GM18861 (cell line): Measurements from ENCODE around the gene MYO1B.

Experiments
- ATAC-seq: cut with Tn5 transposase; IDR thresholded peaks from one replicate; pipeline ENCODE4 v1.9.1; 2021; ENCODE audit not compliant: unreplicated experiment

MYO1B gene

GRCh38 chr2:191355170-191355758 is 110.1 kb downstream of the MYO1B start:
- no peak for ATAC-seq

DNA sequence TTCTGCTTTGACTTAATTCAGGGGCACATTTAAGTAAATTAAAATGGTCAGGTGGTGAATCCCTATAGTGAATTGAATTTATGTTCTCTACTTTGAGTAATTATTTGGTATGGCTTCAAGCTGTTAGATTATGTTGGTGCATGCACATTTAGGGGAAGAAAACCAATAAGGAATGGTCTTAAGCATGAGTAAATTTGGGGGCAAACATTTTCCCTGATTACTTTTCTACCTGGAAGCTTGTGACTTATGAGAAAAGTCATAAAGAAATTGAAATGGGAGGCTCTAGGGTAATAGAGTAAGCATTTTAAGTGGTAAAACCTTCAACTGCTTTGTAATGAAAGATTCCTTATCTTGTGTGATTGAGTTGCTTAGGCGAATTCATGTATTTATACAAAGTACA is 112.5 kb downstream of the MYO1B start:
- ATAC-seq, result no peak

GRCh38 chr2:191358325-191359025 is 113.3 kb downstream of the MYO1B start:
- ATAC-seq, result no peak

DNA sequence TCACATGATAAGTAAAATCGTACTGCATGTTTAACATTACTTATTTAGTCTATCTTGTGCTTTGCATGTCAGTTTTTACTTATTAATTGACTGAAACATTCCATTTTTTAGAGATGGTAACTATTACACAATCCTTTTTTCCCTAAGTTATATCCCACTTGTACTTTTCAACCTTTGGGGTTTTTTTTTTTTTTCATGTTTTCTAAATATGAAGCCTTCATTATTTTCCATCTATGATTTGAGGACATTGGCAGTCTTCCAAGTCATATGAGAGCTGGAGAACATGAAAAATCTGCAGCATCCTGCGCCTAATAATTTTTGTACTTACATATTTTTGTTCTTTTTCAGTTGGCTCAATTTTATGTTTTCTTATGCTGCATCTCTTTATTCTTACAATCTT is 113.9 kb downstream of the MYO1B start:
- ATAC-seq, result no peak

- ATAC-seq, result no peak
Measured at GRCh38 chr2:191360918-191361317, 115.7 kb downstream of the MYO1B start.

GRCh38 chr2:191362841-191363240 is 117.6 kb downstream of the MYO1B start:
- ATAC-seq, result no peak

DNA sequence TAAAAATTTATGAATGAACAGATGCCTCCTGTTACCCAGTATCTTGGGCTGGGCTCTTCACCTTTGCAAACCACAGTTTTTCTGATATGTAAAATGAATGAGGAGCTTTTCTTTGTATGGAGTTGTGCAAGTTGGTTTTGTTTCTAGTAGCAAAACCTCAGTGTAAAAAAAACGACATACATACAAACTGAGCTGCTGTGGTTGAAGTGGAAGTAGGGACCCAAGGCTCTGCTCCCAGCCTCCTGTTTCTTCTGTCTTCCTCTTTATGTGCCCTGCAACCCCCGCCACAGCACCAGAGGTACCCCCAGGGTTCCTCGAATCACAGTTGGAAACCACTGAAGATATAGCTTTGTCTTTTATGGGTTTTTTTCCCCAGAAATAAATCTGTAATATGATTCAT is 118.1 kb downstream of the MYO1B start:
- no peak for ATAC-seq

DNA sequence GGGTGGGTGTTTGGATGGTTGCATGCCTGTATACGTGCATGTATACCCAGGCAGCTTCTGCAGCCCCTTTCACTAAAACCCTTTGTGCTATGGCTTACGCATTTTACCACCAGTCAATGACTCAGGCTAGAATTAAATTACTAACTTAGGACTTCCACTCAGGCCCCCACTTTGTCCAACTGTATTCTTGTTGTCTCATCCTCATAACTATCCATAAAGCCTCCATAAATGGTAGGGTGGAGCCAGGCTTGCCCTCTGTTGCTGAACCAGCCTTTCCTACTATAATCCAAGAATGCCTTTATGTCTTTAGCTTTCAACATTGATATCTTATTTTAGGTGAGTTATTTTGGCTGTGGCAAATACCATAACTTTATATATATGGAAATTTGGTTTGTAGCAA is 119.9 kb downstream of the MYO1B start:
- ATAC-seq, result no peak

DNA sequence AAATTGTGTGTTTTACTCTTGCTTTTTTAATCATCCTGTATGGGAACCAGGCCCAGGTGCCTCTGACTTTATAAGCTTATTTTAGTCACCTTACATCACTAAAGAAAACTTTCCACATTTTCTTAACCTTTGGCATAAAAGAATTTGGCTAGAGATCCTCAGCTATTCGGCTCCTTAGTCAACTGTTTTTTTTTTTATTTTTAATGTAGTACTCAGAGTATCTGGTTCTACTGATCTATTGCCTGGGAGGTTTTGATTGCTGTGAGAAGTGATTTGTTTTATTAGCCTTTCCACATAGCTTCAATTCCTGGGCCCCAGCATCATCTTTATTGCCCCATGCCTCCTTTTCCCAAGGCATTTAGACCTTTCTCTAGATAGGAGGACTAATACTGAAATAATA is 121.0 kb downstream of the MYO1B start:
- no peak for ATAC-seq

DNA sequence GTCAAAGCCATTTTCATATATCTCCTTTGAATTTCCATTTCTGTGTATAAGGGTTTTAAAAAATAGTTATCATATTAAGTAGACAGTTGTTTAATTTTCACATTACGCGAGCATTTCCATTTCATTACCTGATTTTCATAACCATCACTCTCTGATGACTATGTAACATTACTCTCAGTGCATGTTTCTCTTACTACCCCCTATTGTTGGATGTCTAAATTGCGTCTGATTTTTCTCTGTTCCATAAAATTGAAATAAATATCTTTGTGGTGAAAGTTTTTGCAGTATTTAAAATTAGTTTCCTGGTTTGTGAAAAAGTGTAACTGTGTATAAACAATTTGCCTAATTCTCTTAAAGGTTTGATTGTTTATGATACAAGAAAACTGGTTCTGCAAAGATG is 123.8 kb downstream of the MYO1B start:
- no peak for ATAC-seq

DNA sequence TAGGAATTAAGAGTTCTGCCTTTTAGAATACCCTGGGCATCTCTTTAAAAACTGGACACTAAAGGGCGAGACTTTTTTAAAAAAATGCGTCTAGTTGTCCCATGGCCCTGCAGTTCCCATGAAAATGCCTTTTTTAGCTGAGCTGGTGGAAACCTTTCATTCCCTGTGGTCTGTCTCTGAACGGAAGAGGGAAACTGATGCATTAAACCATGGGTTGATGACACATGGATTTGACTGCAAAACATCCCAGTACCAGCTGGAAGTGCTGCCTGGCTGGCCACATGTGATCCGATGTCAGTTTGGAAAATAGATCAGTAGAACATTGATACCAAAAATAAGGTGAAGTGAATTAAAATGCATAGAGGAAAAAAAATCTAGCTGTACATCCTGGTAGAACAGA is 129.2 kb downstream of the MYO1B start:
- ATAC-seq, result no peak

DNA sequence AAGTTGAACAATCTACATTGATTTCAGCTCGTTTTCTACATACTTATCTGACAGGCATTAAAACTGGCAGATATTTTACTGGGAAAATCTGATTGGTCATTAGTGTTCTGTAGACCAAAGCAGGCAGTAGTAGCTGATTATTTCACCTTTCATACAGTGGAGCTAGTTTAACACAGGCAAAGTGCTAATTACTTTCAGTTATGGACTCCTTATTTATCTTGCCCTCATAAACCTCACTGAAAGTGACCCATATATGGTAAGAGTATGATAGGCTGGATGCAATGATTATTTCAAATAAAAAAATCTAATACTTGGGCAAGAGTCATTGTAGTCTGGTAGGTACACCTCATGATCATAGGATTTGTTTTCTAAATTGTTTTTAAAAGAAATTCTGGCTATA is 129.7 kb downstream of the MYO1B start:
- ATAC-seq, result no peak

GRCh38 chr2:191376981-191377629 is 131.9 kb downstream of the MYO1B start:
- ATAC-seq, result peak; percentile 68

DNA sequence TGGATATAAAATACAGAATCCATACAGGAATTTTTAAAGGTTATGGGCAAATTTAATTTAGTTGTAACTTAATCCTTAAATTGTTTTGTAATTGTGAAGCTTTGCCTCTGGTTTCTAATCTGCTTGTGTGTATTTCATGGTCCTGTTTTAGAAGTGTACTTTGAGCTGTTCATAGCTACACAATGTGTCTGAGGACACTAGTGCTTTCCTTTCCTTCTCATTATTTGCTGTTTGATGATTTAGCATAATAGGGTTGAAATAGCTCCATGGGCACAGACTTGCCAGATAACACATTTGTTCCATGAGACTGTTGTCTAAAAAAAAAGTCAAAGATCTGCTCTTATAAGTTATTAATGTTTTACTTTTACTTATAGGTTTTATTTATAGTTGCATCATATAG is 134.2 kb downstream of the MYO1B start:
- ATAC-seq, result no peak

DNA sequence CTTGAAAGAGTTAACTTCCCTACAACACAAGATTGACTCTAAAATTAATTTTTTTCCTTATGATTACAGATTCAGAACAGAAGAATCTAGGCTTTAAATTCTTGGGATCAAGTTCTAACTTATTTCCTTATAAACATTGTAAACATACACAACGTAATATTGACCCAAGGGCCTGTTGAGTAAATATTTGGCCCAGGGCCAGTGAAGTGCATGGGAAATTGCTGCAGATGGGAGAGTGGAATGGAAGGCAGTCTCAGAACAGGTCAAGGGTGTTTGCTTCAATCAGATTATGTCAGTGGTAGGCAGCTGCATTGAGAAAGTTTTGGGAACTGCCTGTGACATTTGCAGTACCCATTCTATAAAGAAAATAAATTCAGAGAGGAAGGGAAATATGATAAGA is 137.6 kb downstream of the MYO1B start:
- no peak for ATAC-seq

GRCh38 chr2:191383486-191383885 is 138.3 kb downstream of the MYO1B start:
- ATAC-seq, result no peak

DNA sequence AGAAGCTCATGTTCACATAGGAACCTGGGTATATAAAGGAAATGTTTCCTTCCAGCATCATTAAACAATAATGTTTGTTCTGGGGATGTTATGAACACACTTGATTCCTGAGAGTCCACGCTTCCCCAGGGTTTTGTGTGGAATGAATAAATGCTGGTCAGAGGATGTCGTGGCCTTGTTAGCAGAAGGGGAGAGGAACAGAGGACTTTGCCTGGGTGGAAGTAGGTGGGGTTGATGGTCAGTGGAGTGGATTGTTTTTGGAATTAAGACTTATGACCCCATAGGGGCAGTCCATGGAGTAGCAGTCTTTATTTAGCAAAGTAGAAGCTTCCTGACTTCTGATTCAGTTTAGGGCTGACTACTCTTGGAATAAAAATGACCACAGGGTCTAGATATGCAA is 139.6 kb downstream of the MYO1B start:
- no peak for ATAC-seq

GRCh38 chr2:191385416-191386160 is 140.4 kb downstream of the MYO1B start:
- no peak for ATAC-seq

GRCh38 chr2:191386938-191387536 is 141.8 kb downstream of the MYO1B start:
- no peak for ATAC-seq

GRCh38 chr2:191389288-191389687 is 144.1 kb downstream of the MYO1B start:
- ATAC-seq, result no peak

DNA sequence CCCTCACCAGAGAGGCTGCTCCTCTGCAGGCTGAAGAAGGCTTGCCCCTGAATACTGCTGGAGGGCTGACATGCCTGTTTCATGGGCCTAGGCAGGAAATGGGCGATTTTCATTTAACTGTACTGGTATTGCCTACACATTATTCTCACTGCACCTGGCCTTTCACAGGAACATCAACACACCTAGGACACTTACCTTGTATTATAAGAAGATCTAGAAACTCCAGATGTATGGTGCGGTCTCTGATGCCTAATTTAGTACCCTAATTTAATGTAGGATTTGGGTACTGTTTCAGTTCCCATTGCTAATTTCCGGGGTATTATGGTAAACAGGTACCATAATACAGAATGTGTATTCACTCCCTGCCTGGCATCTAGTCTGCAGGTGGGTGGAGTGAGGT is 146.0 kb downstream of the MYO1B start:
- no peak for ATAC-seq
